Activated CD8-positive, alpha-beta memory T cell treated with anti-CD3 and anti-CD28 coated beads for 48 hours (primary cell): ENCODE data around the gene XPO1.
"Not testable (repeated sequence)": the region's sequence is repeated elsewhere in the genome, so short reads cannot be mapped to it uniquely, and the experiment has no call there.

Source experiments
- DNase-seq, 3 experiments: peaks; one replicate each; pipeline ENCODE4 v3.0.0-alpha.2; 2020; ENCODE audit warnings: low read depth in 2 of 3, low spot score in 2 of 3

Gene XPO1

GRCh38 chr2:61535449-61535848 is 2.7 kb downstream of the XPO1 start:
- DNase-seq = no peak

DNA sequence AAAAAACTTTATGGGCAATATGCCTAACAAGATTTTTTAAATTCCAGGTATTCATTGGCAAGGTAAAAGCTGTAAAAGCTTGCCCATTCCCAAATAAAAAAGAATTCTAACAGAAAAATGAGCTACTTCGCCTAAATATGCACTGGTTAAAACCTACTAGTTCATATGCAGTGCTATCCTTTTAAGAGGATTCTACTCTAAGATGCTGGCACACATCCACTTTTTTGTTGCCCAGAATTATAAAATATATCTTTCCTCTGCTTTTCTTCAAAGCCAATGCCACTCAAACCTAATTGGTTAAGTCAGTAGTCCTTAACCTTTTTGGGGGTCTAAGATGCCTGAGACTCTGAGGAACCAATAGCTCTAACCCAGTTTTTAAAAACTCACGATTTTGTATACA is 3.2 kb downstream of the XPO1 start:
- no peak for DNase-seq

DNA sequence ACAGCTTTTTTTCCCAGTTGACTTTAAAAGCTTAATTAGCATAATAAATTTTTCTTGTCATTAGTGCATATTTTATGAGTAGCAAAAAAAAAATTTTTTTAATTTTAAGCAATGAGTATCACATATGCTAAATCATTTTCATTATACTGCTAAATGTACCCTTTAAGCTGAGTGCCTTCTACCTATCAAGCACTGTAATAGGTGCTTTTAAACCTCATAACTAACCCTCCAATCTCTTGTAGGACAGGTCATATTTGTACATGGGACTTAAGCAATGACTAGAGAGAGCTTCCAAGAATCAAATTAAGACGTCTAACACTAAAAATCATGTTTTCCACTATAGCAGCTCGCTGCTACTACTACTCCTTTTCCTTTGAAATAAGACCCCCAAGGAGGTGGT is 7.4 kb downstream of the XPO1 start:
- no peak for DNase-seq

DNA sequence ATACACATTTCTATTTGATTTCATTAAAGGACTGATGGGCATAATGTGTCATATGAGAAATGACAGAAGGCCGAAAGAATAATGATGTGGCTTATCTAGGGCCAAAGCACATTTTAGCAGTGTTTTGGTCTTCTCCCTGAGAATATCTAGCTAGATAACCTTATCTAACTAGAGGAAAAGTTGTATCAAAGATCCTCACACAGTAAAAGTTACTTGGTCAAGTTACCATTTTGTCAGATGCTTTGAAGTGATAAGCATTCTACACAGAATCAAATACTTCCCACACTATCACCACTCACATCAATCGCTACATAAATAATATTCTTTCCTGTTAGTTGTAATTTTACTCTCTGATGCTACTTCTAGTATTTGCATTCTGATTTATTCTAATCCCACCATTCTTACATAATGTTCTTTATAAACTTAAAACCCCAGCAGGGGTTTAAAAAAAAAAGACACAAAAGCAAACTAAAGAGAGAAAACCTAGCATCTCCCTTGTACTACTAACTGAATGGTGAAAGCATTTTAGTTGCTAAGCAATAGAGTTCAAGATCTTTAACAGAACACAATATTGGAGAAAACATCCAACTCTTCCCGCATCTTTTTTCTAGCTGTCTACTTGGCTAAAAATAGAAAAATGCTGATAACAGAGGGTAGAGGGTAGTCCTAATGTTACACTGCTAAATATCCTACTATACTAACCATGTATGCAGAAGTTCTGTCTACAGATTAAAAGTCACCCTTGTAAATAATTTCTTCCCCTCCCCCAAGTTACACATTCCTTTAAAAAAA is 8.0 kb downstream of the XPO1 start:
- DNase-seq = no peak

DNA sequence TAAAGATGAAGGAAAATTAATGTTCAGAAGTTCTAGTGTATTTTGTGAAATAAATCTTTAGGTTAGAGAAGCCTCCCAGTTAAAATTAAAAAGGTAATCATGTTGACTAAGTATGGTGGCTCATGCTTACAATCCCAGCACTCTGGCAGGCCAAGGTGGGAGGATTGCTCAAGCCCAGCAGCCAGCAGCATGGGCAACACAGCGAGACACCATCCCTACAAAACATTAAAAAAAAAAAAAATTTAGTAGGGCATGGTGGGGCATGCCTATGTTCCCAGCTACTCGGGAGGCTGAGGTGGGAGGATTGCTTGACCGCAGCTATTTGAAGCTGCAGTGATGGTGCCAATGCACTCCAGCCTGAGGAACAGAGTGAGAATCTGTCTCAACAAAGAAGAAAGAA is 17.9 kb downstream of the XPO1 start:
- DNase-seq = no peak

DNA sequence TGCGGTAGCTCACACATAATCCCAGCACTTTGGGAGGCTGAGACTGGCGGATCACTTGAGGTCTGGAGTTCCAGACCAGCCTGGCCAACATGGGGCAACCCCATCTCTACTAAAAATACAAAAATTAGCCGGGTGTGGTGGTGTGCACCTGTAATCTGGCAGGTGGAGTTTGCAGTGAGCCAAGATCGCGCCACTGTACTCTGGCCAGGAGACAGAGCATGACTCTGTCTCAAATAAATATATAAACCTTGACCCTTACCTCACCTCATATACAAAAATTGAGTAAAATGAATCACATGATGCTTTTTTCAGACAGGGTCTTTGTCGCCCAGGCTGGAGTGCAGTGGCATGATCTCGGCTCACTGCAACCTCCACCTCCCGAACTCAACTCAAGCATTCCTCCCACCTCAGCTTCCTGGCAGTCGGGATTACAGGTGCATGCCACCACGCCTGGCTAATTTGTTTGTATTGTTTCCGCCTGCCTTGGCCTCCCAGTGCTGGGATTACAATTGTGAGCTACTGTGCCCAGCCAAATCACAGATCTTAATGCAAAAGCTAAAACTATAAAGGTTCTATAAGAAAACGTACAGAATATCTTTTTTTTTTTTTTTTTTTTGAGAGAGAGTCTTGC is 25.3 kb downstream of the XPO1 start:
- DNase-seq = no peak

DNA sequence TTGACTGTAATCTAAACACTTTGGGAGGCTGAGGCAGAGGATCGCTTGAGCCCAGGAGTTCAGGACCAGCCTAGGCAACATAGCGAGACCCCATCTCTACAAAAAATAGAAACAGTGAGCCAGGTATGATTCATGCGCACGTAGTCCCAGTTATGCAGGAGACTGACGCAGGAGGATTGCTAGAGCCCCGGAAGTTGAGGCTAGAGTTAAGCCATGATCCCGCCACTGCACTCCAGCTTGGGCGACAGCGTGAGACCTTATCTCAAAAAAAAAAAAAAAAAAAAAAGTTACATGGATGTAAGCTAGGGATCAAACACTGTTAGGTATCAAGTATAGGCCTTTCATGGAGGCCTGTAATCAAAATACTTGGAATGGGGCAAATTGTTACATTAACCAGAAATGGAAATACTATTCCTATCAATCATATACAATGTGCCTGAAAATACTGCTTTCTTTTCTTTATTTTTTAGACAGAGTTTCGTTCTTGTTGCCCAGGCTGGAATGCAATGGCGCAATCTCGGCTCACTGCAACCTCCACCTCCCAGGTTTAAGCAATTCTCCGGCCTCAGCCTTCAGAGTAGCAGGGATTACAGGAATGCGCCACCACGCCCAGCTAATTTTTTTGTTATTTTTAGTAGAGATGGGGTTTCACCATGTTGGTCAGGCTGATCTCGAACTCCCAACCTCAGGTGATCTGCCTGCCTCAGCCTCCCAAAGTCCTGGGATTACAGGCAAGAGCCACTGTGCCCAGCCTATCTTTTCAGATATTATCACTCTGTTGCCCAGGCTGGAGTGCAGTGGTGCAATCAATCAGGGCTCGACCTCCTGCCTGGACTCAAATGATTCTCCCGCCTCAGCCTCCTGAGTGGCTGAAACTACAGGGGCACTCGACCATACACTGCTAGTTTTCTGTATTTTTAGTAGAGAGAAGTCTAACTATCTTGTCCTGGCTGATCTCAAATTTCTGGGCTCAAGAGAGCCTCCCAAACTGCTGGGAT is 27.2 kb downstream of the XPO1 start:
- no peak for DNase-seq

DNA sequence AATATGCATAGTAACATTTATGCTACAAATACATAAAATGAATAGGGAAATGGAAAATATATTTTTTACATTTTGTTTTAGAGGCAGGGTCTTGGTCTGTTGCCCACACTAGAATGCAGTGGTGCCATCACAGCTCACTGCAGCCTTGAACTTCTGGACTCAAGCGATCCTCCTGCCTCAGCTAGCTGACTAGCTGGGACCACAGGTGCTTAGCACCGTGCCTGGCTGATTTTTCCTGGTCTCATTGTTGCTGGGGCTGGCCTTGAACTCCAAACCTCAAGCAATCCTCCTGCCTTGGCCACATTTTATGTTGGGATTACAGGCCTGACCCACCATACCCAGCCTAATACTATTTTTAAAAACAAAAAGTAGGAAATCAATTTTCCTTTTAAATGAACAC is 33.2 kb downstream of the XPO1 start:
- DNase-seq = no peak

GRCh38 chr2:61499060-61499459 is 39.1 kb downstream of the XPO1 start:
- no peak for DNase-seq

- no peak for DNase-seq
Observed at GRCh38 chr2:61493523-61493942, 44.6 kb downstream of the XPO1 start.

GRCh38 chr2:61492476-61492875 is 45.7 kb downstream of the XPO1 start:
- DNase-seq = no peak

GRCh38 chr2:61485281-61485680 is 52.9 kb downstream of the XPO1 start:
- no peak for DNase-seq

GRCh38 chr2:61478086-61478485 is 60.1 kb downstream of the XPO1 start:
- DNase-seq = no peak

DNA sequence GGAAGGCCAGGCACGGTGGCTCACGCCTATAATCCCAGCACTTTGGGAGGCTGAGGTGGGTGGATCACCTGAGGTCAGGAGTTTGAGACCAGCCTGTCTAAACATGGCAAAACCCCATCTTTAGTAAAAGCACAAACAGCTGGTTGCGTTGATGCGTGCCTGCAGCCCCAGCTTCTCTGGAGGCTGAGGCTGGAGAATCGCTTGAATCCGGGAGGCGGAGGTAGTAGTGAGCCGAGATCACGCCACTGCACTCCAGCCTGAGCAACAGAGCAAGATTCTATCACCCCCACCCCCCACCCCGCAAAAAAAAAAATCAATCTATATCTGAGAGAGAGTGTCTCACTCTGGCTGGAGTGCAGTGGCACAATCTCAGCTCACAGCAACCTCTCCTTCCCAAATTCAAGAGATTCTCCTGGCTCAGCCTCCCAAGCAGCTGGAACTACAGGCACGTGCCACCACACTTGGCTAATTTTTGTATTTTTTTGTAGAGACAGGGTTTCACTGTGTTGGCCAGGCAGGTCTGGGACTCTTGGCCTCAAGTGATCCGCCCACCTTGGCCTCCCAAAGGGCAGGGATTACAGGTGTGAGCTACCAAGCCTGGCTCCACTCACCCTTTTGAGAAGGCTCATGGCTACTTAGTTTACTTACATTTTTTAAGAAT is 61.1 kb downstream of the XPO1 start:
- not testable (repeated sequence) for DNase-seq

- no peak for DNase-seq
Observed at GRCh38 chr2:61471905-61472805, 66.0 kb downstream of the XPO1 start.

- peak; percentile 69 to 89 (median 85) for DNase-seq
Observed at GRCh38 chr2:61470965-61471904, 66.9 kb downstream of the XPO1 start, which contains the start of gene USP34. TSS of gene USP34 (minus strand) at chr2:61471087. CDS start at chr2:61470692, 395 bp downstream.

DNA sequence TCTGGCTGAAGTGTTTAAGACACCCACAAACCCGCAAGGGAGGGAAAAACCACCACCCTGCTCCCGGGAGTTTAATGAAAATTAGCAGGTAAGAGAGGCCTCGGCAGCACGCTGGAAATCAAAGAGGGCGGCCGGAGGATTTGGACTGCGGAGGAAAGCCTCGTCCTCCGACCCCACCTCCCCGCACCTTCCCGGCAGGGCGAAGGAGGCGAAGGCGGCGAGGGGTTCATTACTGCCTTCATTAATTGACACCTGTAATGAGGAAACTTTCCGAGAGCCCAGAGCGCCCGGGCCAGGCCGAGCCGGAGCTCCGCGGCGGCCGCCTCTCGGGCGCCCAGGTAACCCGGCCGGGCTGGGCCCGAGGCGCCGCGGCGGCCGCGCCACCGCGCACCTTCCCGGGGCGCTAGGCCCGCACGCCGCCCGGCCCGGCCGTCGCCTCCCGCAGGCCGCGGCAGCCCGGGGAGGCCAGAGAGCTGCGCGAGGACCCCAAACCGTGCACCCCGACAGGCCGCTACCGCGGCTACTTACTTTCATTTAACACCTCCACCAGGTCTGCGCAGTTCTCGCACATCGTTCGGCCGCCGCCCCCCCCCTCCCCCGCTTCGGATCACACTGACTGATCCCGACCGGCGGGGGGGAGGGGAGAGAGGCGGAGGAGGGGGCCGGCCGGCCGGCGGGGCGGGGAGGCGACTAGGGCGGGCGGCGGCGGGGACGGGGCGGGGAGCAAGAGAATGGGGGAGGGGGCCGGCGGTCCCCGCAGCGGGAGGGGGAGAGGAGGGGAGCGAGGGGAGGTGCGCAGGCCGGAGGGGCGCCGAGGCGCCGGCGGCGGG is 67.8 kb downstream of the XPO1 start:
- peak; percentile 70 to 78 (median 70) for DNase-seq
